H1 (cell line): Measurements from ENCODE around the gene TXNDC5.

ENCODE experiments used
- EP300 ChIP-seq, 2 experiments: IDR thresholded peaks; 1 replicate in 1 of 2; 2 replicates in 1 of 2; pipeline ENCODE4 v1.6.1; 2011 to 2012; ENCODE audit warnings: low read depth in 2 of 2, low read length in 2 of 2, mild to moderate bottlenecking in 2 of 2, borderline replicate concordance in 1 of 2, inconsistent platforms in 1 of 2, moderate library complexity in 1 of 2
- GTF2F1 ChIP-seq: IDR thresholded peaks from 2 replicates; pipeline ENCODE4 v1.6.1; 2012; ENCODE audit warnings: low read depth, low read length, improper control_type of control experiment, borderline replicate concordance
- JUN ChIP-seq: IDR thresholded peaks from 2 replicates; pipeline ENCODE4 v1.6.1; 2011; ENCODE audit warnings: low read depth, mild to moderate bottlenecking, improper control_type of control experiment, low read length
- POLR2A ChIP-seq, 2 experiments: IDR thresholded peaks; 1 replicate in 1 of 2; 2 replicates in 1 of 2; pipeline ENCODE4 v1.6.1; 2011; ENCODE audit warnings: low read depth in 2 of 2, low read length in 2 of 2, mild to moderate bottlenecking in 2 of 2; ENCODE audit errors: control extremely low read depth in 1 of 2
- SIN3A ChIP-seq, 2 experiments: IDR thresholded peaks in 1 of 2; conservative IDR thresholded peaks in 1 of 2; 2 replicates each; pipeline ENCODE4 v1.6.1; 2011 to 2012; ENCODE audit warnings: low read length in 2 of 2, improper control_type of control experiment in 1 of 2, low read depth in 1 of 2, mild to moderate bottlenecking in 1 of 2
- SUZ12 ChIP-seq: fragments of 200-600 bp; sonication (generic); IDR thresholded peaks from 2 replicates; pipeline ENCODE4 v1.6.1; 2012; ENCODE audit warnings: mild to moderate bottlenecking, inconsistent platforms, low read length, moderate library complexity, mixed read lengths
- TF ChIP-seq, protein P1 (sequence below), 3 experiments: IDR thresholded peaks; 1 replicate in 2 of 3; 2 replicates in 1 of 3; pipeline versions ENCODE4 v1.5.1 to v1.6.1; 2011; ENCODE audit warnings: low read length in 3 of 3, mild to moderate bottlenecking in 3 of 3, inconsistent platforms in 2 of 3, low read depth in 1 of 3, moderate library complexity in 1 of 3; ENCODE audit not compliant: insufficient read depth in 1 of 3; ENCODE audit errors: control extremely low read depth in 1 of 3

DNA sequence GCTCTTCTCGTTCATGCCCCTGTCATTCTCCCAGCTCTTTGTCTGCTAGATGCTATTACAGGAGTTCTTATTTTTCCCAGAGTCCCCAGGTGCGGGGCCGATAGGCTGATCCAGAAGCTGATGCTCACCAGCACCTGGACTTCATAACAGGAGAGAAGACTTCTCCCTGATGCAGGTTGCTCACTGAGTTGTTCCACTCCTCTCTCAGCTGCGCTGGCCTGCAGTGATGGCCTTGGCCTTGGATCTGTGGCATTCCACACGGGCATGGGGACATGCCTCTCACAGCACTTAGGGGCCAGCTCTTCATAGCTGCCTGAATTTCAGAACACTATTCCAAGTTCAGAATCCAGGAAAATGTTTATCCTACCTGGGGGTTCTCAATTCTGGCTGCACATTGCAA is 7.1 kb upstream of the TXNDC5 start:
- TF ChIP-seq, protein P1, sequence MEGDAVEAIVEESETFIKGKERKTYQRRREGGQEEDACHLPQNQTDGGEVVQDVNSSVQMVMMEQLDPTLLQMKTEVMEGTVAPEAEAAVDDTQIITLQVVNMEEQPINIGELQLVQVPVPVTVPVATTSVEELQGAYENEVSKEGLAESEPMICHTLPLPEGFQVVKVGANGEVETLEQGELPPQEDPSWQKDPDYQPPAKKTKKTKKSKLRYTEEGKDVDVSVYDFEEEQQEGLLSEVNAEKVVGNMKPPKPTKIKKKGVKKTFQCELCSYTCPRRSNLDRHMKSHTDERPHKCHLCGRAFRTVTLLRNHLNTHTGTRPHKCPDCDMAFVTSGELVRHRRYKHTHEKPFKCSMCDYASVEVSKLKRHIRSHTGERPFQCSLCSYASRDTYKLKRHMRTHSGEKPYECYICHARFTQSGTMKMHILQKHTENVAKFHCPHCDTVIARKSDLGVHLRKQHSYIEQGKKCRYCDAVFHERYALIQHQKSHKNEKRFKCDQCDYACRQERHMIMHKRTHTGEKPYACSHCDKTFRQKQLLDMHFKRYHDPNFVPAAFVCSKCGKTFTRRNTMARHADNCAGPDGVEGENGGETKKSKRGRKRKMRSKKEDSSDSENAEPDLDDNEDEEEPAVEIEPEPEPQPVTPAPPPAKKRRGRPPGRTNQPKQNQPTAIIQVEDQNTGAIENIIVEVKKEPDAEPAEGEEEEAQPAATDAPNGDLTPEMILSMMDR (IDR thresholded peaks at IDR 0.05; ENCODE audit: control extremely low read depth in 1 of 3, insufficient read depth in 1 of 3, low read depth in 1 of 3, low read length in 3 of 3), result no peak
- TF ChIP-seq GTF2F1, result no peak
- no peak for TF ChIP-seq EP300 (IDR thresholded peaks at IDR 0.05; ENCODE audit: borderline replicate concordance in 1 of 2, low read depth in 2 of 2, low read length in 2 of 2)
- TF ChIP-seq SUZ12, result no peak
- no peak for TF ChIP-seq POLR2A (IDR thresholded peaks at IDR 0.05; ENCODE audit: control extremely low read depth in 1 of 2, low read depth in 2 of 2, low read length in 2 of 2)
- no peak for TF ChIP-seq JUN
- TF ChIP-seq SIN3A (conservative IDR thresholded peaks at IDR 0.05 in 1 of 2, IDR thresholded peaks at IDR 0.05 in 1 of 2; ENCODE audit: low read depth in 1 of 2, low read length in 2 of 2), result no peak
